Transverse colon (tissue), 4 donors: ENCODE measurements around the gene MSL3. TPM values are rescaled to one million over a fixed set of nuclear protein-coding genes. Genes with fewer than 3 reads are reported as not detected.

Experiments used
- DNase-seq: peaks from one replicate; pipeline ENCODE4 v3.0.0-alpha.2; 2019
- H3K27ac ChIP-seq, 4 donors: fragments of 200-600 bp; sonication (generic); 2 replicates each; pipeline ENCODE4 v1.5.1; 2016 to 2018; ENCODE audit warnings: inconsistent platforms in 4 of 4
- H3K27me3 ChIP-seq: fragments of 200-600 bp; sonication (generic); 2 replicates; pipeline ENCODE4 v1.5.1; 2017; ENCODE audit warnings: inconsistent platforms
- H3K36me3 ChIP-seq, 4 donors: fragments of 200-600 bp; sonication (generic); 2 replicates each; pipeline ENCODE4 v1.5.1; 2017 to 2019; ENCODE audit warnings: inconsistent platforms in 4 of 4
- H3K4me1 ChIP-seq, 4 donors: fragments of 200-600 bp; sonication (generic); 2 replicates each; pipeline ENCODE4 v1.5.1; 2017 to 2020; ENCODE audit warnings: inconsistent platforms in 4 of 4
- H3K4me3 ChIP-seq, 4 donors: fragments of 200-600 bp; sonication (generic); 1 replicate in 1 of 4; 2 replicates in 3 of 4; pipeline versions ENCODE4 v1.5.1 to v1.6.1; 2017 to 2019; ENCODE audit warnings: inconsistent platforms in 4 of 4
- H3K9me3 ChIP-seq, 2 donors: fragments of 200-600 bp; sonication (generic); 2 replicates each; pipeline ENCODE4 v1.5.1; 2017 to 2019; ENCODE audit warnings: inconsistent platforms in 2 of 2
- EP300 ChIP-seq: sonication (generic); formaldehyde crosslinking; IDR thresholded peaks from one replicate; pipeline ENCODE4 v1.6.1; 2017; ENCODE audit warnings: antibody characterized with exemption, low read depth
- POLR2A ChIP-seq: fragments of 450-650 bp; IDR thresholded peaks from one replicate; pipeline ENCODE4 v1.6.1; 2016; ENCODE audit warnings: antibody characterized with exemption, mild to moderate bottlenecking, moderate library complexity
- POLR2AphosphoS5 ChIP-seq, 3 donors: sonication (generic); formaldehyde crosslinking; IDR thresholded peaks; one replicate each; pipeline ENCODE4 v1.6.1; 2016; ENCODE audit warnings: antibody characterized with exemption in 3 of 3
- WGBS, 2 donors: methylation state at CpG; one replicate each; pipeline ENCODE4 v1.1.5; 2018; ENCODE audit warnings: low coverage in 1 of 2; 5-methylcytosine and 5-hydroxymethylcytosine counted together
- in situ Hi-C, 4 donors: fragments of 200-750 bp; cut with MboI; loops; one replicate each; pipeline versions ENCODE4 v1.15.0 to v1.15.1; 2017; ENCODE audit warnings: low sequenced_read_pairs in 3 of 4, low pct_ligation_motif_present in 1 of 4, low pct_unique_long_range_greater_than_20kb in 1 of 4
- intact Hi-C: fragments of 100-400 bp; cut with DNase I; formaldehyde crosslinking; loops from one replicate; pipeline ENCODE4 v1.15.1; 2023; ENCODE audit warnings: low total_unique reads
- total RNA-seq, 4 donors: library from RNA; depleted of rRNA; stranded (reverse); fragments of >200 nt; gene quantifications; one replicate each; pipeline ENCODE4 v1.1.0, GENCODE V29; 2016
- TF ChIP-seq, protein P1 (sequence below), 5 experiments: fragments of 200-600 bp in 3 of 5; fragments of 450-650 bp in 2 of 5; sonication (generic) in 3 of 5; IDR thresholded peaks; 1 replicate in 2 of 5; 2 replicates in 3 of 5; pipeline ENCODE4 v1.5.1; 2016 to 2017; ENCODE audit warnings: antibody characterized with exemption in 5 of 5, inconsistent platforms in 3 of 5, mild to moderate bottlenecking in 2 of 5, moderate library complexity in 1 of 5

The MSL3 gene
- total RNA-seq, 4 donors from 2014 or later = 11.9 to 37.8 (median 25.9) TPM

DNA sequence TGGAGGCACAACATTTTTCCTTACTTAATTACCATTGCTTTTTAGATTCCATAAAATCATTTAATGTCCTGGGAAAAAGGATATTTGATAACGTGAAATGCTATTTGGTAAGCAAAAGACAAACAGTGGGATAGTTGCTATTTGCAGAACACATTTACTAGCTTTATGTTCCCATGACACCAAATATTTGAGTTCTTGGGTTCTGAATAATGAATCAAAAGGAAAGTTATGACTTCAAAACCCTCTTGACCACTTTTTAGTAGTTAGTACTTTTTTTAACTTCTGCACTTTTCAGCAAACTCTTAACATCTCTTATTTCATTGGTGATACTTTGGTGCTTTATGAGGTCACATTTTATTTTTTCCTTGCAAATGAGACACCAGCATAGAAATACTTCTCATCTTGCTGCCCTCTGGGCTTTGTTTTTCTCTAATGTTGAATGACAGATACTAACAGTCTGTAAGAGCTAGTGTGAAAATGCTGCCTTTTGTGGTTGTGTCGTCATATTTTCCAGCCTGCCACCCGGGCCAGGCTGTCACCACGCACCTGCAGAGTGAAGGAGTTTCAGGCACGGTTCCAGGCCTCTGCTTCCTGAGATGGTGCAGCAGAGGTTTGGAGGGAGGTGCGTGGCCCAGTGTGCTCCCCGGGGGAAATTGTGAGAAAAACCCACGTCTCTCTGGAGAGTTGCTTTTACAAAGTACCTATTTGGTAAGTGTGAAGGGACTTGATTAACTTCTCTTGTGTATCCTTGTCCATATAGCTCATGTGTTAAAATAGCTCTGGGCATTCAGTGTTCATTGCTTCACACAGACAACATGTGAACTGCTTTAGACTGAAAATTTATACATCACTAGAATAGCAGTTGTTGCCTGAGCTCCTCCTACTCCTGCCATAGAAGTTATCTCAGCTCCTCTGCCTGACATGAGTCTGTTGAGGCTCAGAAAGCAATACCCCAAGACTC lies 34.7 kb downstream of the MSL3 start:
- intact Hi-C loops (no loop called here), in situ Hi-C loops (no loop called here)
- H3K36me3 ChIP-seq = no peaks in the 10 kb centered on the region
- no peaks in the 10 kb centered on the region for H3K4me1 ChIP-seq
- no peak overlapping the region for H3K4me3 ChIP-seq
- H3K27ac ChIP-seq = no peak overlapping the region
- H3K27me3 ChIP-seq = no peaks in the 10 kb centered on the region
- peak; percentile 35 for DNase-seq
- 44% methylated on average over 8 of the region's 8 CpGs; no CpG with 5 or more reads in 1 of the 2 donors for WGBS, 2 donors
- TF ChIP-seq POLR2A = no peak
- TF ChIP-seq, protein P1, sequence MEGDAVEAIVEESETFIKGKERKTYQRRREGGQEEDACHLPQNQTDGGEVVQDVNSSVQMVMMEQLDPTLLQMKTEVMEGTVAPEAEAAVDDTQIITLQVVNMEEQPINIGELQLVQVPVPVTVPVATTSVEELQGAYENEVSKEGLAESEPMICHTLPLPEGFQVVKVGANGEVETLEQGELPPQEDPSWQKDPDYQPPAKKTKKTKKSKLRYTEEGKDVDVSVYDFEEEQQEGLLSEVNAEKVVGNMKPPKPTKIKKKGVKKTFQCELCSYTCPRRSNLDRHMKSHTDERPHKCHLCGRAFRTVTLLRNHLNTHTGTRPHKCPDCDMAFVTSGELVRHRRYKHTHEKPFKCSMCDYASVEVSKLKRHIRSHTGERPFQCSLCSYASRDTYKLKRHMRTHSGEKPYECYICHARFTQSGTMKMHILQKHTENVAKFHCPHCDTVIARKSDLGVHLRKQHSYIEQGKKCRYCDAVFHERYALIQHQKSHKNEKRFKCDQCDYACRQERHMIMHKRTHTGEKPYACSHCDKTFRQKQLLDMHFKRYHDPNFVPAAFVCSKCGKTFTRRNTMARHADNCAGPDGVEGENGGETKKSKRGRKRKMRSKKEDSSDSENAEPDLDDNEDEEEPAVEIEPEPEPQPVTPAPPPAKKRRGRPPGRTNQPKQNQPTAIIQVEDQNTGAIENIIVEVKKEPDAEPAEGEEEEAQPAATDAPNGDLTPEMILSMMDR (IDR thresholded peaks at IDR 0.05) = no peak
- TF ChIP-seq POLR2AphosphoS5 (IDR thresholded peaks at IDR 0.05) = no peak
- TF ChIP-seq EP300 = no peak
- H3K9me3 ChIP-seq = no peaks in the 10 kb centered on the region

DNA sequence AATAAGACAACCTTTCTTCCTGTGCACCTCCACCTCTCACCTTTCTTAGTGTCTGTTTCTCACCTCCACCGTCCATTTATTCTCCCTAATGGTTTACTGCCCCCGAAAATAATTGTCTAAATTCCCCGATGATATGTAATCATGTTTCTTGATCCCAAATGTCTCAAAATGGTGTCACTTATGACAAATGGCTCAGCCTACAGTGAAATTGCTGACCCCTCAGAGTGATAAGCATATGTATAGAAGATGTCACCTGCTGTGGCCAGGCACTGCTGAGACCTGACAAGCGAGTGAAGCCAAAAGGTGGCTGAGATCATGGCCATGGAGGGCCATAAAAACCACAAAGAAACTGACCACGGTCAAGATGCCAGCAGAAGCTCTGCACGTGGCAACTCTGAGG lies 35.7 kb downstream of the MSL3 start:
- Histone ChIP-seq H3K4me1 (no peaks in the 10 kb centered on the region), H3K9me3 (no peaks in the 10 kb centered on the region), H3K36me3 (no peaks in the 10 kb centered on the region), H3K4me3 (no peak overlapping the region), H3K27ac (no peak overlapping the region), H3K27me3 (no peaks in the 10 kb centered on the region)
- in situ Hi-C loops = no loop called here
- TF ChIP-seq EP300 = no peak
- TF ChIP-seq POLR2AphosphoS5 (IDR thresholded peaks at IDR 0.05) = no peak
- TF ChIP-seq, protein P1 (IDR thresholded peaks at IDR 0.05) = no peak
- TF ChIP-seq POLR2A = no peak
- no peak for DNase-seq
- intact Hi-C loops = no loop called here
- WGBS, 2 donors = 76 to 95% methylated on average over 6 of the region's 6 CpGs

GRCh38 chrX:11813341-11813740 lies 55.3 kb downstream of the MSL3 start:
- H3K27ac ChIP-seq = no peak overlapping the region
- no peaks in the 10 kb centered on the region for H3K36me3 ChIP-seq
- intact Hi-C loops (no loop called here), in situ Hi-C loops (no loop called here)
- H3K27me3 ChIP-seq = no peaks in the 10 kb centered on the region
- no peak overlapping the region for H3K4me3 ChIP-seq
- H3K4me1 ChIP-seq = no peaks in the 10 kb centered on the region
- TF ChIP-seq, protein P1 (IDR thresholded peaks at IDR 0.05) = no peak
- no peak for TF ChIP-seq POLR2AphosphoS5 (IDR thresholded peaks at IDR 0.05)
- 65 to 68% methylated on average over 2 of the region's 2 CpGs for WGBS, 2 donors
- DNase-seq = no peak
- no peaks in the 10 kb centered on the region for H3K9me3 ChIP-seq

Other genes with a start within 250 kb of the MSL3 start
- 10 to 100 TPM in 2 of 4 donors, 1 to 10 TPM in 2; 5.0 to 12.4 (median 9.0) TPM for gene ARHGAP6, start 92.3 kb upstream of the MSL3 start, total RNA-seq